Upper lobe of left lung (tissue), 6 donors: ENCODE results near the gene LRRC45. TPM values are rescaled to one million over a fixed set of nuclear protein-coding genes. Genes with fewer than 3 reads are reported as not detected.

Source experiments
- ATAC-seq, 2 donors: fragments of 200-7000 bp; cut with Tn5 transposase; one replicate each; pipeline ENCODE4 v1.9.1; 2022; ENCODE audit warnings: mild to moderate bottlenecking in 2 of 2, moderate library complexity in 2 of 2; ENCODE audit not compliant: low FRiP score in 2 of 2
- DNase-seq, 2 donors: peaks; one replicate each; pipeline ENCODE4 v3.0.0-alpha.2; 2019 to 2020
- H3K27ac ChIP-seq, 4 donors: fragments of 200-600 bp; sonication (generic); one replicate each; pipeline ENCODE4 v1.5.1; 2016 to 2019
- H3K27me3 ChIP-seq, 4 donors: fragments of 200-600 bp; sonication (generic); one replicate each; pipeline ENCODE4 v1.5.1; 2017 to 2019
- H3K36me3 ChIP-seq, 4 donors: fragments of 200-600 bp; sonication (generic); one replicate each; pipeline ENCODE4 v1.5.1; 2016 to 2019
- H3K4me1 ChIP-seq, 4 donors: fragments of 200-600 bp; sonication (generic); one replicate each; pipeline ENCODE4 v1.5.1; 2018 to 2019
- H3K4me3 ChIP-seq, 4 donors: fragments of 200-600 bp; sonication (generic); one replicate each; pipeline ENCODE4 v1.5.1; 2017 to 2019; ENCODE audit warnings: mild to moderate bottlenecking in 2 of 4, moderate library complexity in 1 of 4
- H3K9me3 ChIP-seq, 4 donors: fragments of 200-600 bp; sonication (generic); one replicate each; pipeline ENCODE4 v1.5.1; 2018 to 2019
- EP300 ChIP-seq, 4 donors: sonication (generic); formaldehyde crosslinking; IDR thresholded peaks; one replicate each; pipeline ENCODE4 v1.5.1; 2017; ENCODE audit warnings: antibody characterized with exemption in 4 of 4, control low read depth in 2 of 4
- POLR2A ChIP-seq, 4 donors: fragments of 450-650 bp; IDR thresholded peaks; one replicate each; pipeline ENCODE4 v1.5.1; 2016 to 2017; ENCODE audit warnings: antibody characterized with exemption in 4 of 4, mild to moderate bottlenecking in 2 of 4
- POLR2AphosphoS5 ChIP-seq, 2 donors: sonication (generic); formaldehyde crosslinking; IDR thresholded peaks; one replicate each; pipeline ENCODE4 v1.5.1; 2017; ENCODE audit warnings: antibody characterized with exemption in 2 of 2
- WGBS, 2 donors: methylation state at CpG; one replicate each; pipeline ENCODE4 v1.1.5; 2017 to 2018; 5-methylcytosine and 5-hydroxymethylcytosine counted together
- total RNA-seq, 6 donors: library from RNA; depleted of rRNA in 4 of 6; stranded (reverse); fragments of >200 nt in 4 of 6; gene quantifications; one replicate each; pipeline versions ENCODE4 v1.1.0 to v1.2.1, GENCODE V29; 2016 to 2021
- TF ChIP-seq, protein P1 (sequence below), 6 experiments: fragments of 450-650 bp in 4 of 6; fragments of 200-600 bp in 2 of 6; sonication (generic) in 2 of 6; IDR thresholded peaks; one replicate each; pipeline ENCODE4 v1.5.1; 2016 to 2019; ENCODE audit warnings: antibody characterized with exemption in 6 of 6
- donor health status: DM: no; HTN: no; CAD: no; lungs with moderate emphysema.
- donor health status: DM: no; HTN: yes; CAD: no; lungs with severe emphysema.

Gene LRRC45
- total RNA-seq, 6 donors from 2014 or later, result 14.0 to 57.6 (median 20.4) TPM

DNA sequence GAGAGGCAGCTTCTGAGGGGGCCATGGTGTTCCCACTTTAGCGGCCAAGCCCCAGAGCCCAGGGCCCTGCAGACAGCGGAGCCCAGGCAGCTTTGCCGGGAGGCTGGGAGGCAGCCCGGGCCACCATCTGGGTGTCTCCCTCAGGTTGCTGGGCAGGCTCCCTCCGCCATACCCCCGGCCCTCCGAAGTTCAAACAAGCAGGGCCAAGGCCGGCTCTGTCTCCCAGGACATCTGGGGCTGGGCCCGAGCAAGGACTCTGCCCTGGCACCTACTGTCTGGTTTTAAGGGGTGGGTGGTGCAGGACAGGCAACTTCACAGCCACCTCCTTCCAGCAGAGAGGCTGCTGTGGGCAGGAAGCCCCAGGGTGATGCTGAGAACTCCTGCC lies 39.9 kb downstream of the LRRC45 start:
- DNase-seq (peak in 1 of 2 donors; percentile 73), ATAC-seq (no peak)
- H3K36me3 ChIP-seq, result peaks cover 7 to 63% (median 50%) of the 10 kb centered on the region in 4 donors
- H3K4me3 ChIP-seq, result no peak overlapping the region
- peaks cover 22 to 34% (median 22%) of the 10 kb centered on the region in 4 donors for H3K4me1 ChIP-seq
- no peaks in the 10 kb centered on the region for H3K27me3 ChIP-seq
- 84 to 100% methylated on average over 1 to 9 of the region's 9 CpGs for WGBS, 2 donors
- no peak overlapping the region for H3K27ac ChIP-seq
- H3K9me3 ChIP-seq, result no peaks in the 10 kb centered on the region
- TF ChIP-seq EP300 (IDR thresholded peaks at IDR 0.05), result no peak

DNA sequence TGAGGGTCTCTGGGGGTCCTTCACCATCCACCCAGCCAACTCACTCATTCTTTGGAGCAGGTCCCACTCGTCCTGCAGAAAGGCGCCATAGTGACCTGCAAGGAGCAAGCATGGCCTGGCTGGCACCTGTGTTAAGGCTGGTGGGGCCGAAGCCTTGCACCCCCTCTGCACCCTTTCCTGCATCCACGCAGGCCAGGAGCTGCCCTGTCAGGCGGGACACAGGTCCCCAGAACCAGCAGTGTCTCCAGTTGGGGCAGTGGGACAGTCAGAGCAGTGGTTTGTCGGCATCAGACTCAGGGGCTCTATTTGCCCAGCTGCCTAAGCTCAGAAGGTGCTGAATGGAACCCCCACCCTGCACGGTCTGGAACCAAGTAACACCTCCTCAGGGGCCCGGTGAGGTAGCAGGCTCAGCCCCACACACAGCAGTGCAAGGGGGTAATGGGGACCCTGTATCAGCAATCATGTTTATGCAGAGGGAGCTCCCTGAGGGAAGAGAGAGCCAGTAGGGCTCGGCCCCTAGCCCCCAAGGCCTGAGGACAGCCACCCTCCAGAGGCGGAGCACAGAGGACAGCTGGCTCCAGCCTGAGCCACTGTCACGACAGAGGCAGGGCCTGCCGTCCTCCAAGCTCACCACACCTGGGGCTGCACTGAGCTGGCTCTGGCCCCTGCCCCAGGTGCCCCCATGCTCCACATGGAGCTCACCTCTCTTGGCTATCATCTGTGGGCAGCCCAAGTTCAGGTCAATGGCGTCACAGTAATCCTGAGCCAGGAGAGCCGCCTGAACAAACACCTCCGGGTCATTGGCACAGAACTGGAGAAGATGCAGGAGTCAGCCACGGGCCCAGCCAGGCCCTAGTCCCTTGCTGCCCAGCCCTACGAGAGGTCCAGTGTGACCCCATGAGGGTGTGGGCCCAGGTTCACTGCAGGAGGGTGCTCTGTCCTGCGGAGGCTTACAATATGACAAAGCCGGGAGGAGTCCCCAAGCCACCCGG lies 40.6 kb downstream of the LRRC45 start:
- TF ChIP-seq EP300 (IDR thresholded peaks at IDR 0.05) (no peak), POLR2A (IDR thresholded peaks at IDR 0.05) (no peak)
- TF ChIP-seq, protein P1, sequence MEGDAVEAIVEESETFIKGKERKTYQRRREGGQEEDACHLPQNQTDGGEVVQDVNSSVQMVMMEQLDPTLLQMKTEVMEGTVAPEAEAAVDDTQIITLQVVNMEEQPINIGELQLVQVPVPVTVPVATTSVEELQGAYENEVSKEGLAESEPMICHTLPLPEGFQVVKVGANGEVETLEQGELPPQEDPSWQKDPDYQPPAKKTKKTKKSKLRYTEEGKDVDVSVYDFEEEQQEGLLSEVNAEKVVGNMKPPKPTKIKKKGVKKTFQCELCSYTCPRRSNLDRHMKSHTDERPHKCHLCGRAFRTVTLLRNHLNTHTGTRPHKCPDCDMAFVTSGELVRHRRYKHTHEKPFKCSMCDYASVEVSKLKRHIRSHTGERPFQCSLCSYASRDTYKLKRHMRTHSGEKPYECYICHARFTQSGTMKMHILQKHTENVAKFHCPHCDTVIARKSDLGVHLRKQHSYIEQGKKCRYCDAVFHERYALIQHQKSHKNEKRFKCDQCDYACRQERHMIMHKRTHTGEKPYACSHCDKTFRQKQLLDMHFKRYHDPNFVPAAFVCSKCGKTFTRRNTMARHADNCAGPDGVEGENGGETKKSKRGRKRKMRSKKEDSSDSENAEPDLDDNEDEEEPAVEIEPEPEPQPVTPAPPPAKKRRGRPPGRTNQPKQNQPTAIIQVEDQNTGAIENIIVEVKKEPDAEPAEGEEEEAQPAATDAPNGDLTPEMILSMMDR (IDR thresholded peaks at IDR 0.05), result no peak
- WGBS, 2 donors, result 86 to 91% methylated on average over 6 to 19 of the region's 20 CpGs
- Histone ChIP-seq H3K9me3 (no peaks in the 10 kb centered on the region), H3K27ac (no peak overlapping the region), H3K27me3 (no peaks in the 10 kb centered on the region), H3K36me3 (peaks cover 7 to 56% (median 43%) of the 10 kb centered on the region in 4 donors), H3K4me3 (peak overlapping the region in 1 of 4 donors; percentile 99), H3K4me1 (peaks cover 22 to 34% (median 22%) of the 10 kb centered on the region in 4 donors)
- ATAC-seq (no peak), DNase-seq (no peak)

DNA sequence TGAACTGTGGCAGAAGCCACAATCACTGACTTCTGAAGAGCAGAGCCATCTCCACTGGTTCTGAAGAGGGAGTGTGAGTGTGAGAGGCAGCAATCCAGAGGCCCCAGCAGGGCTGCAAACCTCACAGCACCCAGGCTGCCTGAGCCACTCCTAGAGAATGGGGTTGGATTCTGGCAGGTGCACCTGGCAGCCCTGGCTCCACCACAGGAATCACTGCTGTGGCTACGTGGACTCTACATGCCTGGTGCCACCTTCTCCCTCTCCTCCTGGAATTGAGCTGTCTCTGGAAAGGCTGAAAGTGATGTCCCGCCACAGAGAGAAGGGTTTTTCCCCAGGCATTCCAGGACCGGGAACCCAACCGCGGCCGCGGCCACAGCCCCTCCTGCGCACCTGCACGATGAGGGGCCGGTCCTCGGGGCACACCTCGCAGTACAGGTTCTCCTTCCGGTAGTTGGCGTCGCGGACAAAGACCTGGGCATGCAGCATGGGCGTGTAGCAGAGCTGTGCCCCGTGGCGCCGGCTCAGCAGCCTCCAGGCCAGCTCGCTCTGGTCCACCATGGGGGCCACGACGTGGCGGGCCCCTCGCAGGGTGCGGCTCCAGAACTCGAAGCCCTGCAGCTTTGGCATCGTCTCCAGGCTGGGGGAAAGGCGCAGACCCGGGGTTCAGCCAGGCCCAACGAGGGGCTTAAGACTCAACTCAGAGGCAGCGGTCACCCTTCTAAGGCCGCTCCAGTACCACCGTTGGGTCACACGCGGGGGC lies 41.5 kb downstream of the LRRC45 start:
- Histone ChIP-seq H3K27ac (peak overlapping the region; percentile 70 to 92 (median 80)), H3K4me3 (peak overlapping the region; percentile 63 to 99 (median 77)), H3K27me3 (no peaks in the 10 kb centered on the region), H3K36me3 (peaks cover 7 to 47% (median 35%) of the 10 kb centered on the region in 4 donors), H3K9me3 (no peaks in the 10 kb centered on the region), H3K4me1 (peaks cover 22 to 34% (median 22%) of the 10 kb centered on the region in 4 donors)
- DNase-seq (peak in 1 of 2 donors; percentile 81), ATAC-seq (peak in 1 of 2 donors; percentile 44)
- TF ChIP-seq POLR2AphosphoS5 (IDR thresholded peaks at IDR 0.05), result no peak
- TF ChIP-seq POLR2A (IDR thresholded peaks at IDR 0.05), result no peak
- TF ChIP-seq EP300 (IDR thresholded peaks at IDR 0.05), result no peak
- TF ChIP-seq, protein P1 (IDR thresholded peaks at IDR 0.05), result no peak
- 29 to 40% methylated on average over 17 to 21 of the region's 36 CpGs for WGBS, 2 donors

DNA sequence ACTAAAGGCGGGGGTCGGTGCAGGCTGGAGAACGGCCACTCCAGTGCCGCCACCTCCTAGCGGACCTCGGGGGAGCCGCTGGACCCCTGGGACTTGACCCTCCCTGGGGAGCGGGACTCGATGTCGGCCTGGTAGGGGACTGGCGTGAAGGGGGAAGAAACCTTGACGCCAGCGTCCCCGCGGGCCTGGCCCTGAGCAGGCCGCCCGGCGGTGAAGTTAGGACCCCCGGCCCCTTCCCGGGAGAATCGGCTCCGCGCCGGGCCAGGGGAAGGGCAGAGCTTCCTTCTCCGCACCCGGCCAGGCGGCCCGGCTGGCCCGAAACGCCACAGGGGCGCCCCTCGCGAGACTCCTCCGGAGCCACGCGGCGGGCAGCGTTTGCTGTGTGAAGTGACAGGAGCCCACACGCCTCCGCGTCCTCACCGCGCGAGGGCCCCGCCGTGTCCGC lies 42.1 kb downstream of the LRRC45 start:
- H3K4me3 ChIP-seq, result peak overlapping the region; percentile 63 to 99 (median 77)
- DNase-seq (no peak), ATAC-seq (peak in 1 of 2 donors; percentile 36)
- peaks cover 7 to 41% (median 32%) of the 10 kb centered on the region in 4 donors for H3K36me3 ChIP-seq
- no peaks in the 10 kb centered on the region for H3K9me3 ChIP-seq
- no peaks in the 10 kb centered on the region for H3K27me3 ChIP-seq
- TF ChIP-seq EP300 (IDR thresholded peaks at IDR 0.05) (no peak), POLR2A (IDR thresholded peaks at IDR 0.05) (no peak), POLR2AphosphoS5 (IDR thresholded peaks at IDR 0.05) (no peak)
- TF ChIP-seq, protein P1 (IDR thresholded peaks at IDR 0.05), result no peak
- peaks cover 22 to 34% (median 22%) of the 10 kb centered on the region in 4 donors for H3K4me1 ChIP-seq
- WGBS, 2 donors, result 3 to 6% methylated on average over 12 to 20 of the region's 47 CpGs
- peak overlapping the region; percentile 70 to 92 (median 80) for H3K27ac ChIP-seq
